SH-SY5Y (cell line): Measurements from ENCODE around the gene SELENOH.

ENCODE experiments used
- GATA2 ChIP-seq: IDR thresholded peaks from 2 replicates; pipeline ENCODE4 v1.6.1; 2011; ENCODE audit warnings: mild to moderate bottlenecking, low read depth, low read length
- GATA3 ChIP-seq: IDR thresholded peaks from 2 replicates; pipeline ENCODE4 v1.6.1; 2011; ENCODE audit warnings: low read depth, mild to moderate bottlenecking, low read length, moderate library complexity

Gene SELENOH

GRCh38 chr11:57787920-57788702, 46.8 kb downstream of the SELENOH start:
- no peak for TF ChIP-seq GATA3
- TF ChIP-seq GATA2: no peak

GRCh38 chr11:57788703-57789088, 47.4 kb downstream of the SELENOH start:
- TF ChIP-seq GATA3 (no peak), GATA2 (no peak)

- no peak for TF ChIP-seq GATA3
- no peak for TF ChIP-seq GATA2
Observed at GRCh38 chr11:57791321-57792059, 50.2 kb downstream of the SELENOH start.

DNA sequence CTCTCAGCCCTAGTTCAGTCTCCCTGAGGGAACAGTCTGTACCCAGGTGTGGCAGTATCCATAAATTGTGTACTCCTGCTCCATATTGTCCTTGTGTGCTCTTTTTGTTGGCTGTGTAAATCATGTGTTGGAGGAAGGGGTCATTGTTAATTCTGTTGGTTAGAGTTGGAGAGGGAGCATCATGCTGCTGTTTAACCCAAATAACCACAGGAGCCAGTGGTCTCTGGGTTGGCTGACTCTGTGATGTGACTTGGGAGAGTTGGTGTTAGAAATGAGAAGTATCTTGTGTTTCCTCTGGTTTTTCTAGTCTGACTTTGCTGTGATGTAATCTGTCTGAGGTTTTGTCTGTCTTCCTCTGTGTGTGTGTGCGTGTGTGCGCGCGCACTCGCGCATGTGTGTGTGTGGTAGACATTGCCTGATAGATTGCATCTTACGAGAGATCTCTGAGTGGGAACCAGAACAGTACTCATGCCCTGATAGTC, 50.8 kb downstream of the SELENOH start:
- TF ChIP-seq GATA3 (no peak), GATA2 (no peak)

GRCh38 chr11:57792870-57793269, 51.6 kb downstream of the SELENOH start:
- TF ChIP-seq GATA2 (no peak), GATA3 (no peak)
